Activated naive CD8-positive, alpha-beta T cell (primary cell): ENCODE data around the gene HIVEP1.

Experiments
- H3K27ac Mint-ChIP-seq: one replicate; pipeline ENCODE4 v1.8.0; 2021; ENCODE audit warnings: mixed read lengths
- H3K27me3 Mint-ChIP-seq: one replicate; pipeline ENCODE4 v1.8.0; 2021; ENCODE audit warnings: mixed read lengths
- H3K36me3 Mint-ChIP-seq: one replicate; pipeline ENCODE4 v1.8.0; 2021; ENCODE audit warnings: mixed read lengths
- H3K4me1 Mint-ChIP-seq: one replicate; pipeline ENCODE4 v1.8.0; 2021; ENCODE audit warnings: low read depth, mixed read lengths
- H3K4me3 Mint-ChIP-seq: one replicate; pipeline ENCODE4 v1.8.0; 2021; ENCODE audit warnings: mild to moderate bottlenecking, mixed read lengths
- H3K9me3 Mint-ChIP-seq: one replicate; pipeline ENCODE4 v1.8.0; 2021; ENCODE audit warnings: low read depth, mixed read lengths

Gene HIVEP1

GRCh38 chr6:12039540-12040459 lies 27.7 kb downstream of the HIVEP1 start:
- Mint-ChIP-seq H3K9me3 (no peaks in the 10 kb centered on the region), H3K27me3 (no peaks in the 10 kb centered on the region), H3K36me3 (peaks cover 9% of the 10 kb centered on the region), H3K27ac (peak overlapping the region; percentile 28), H3K4me1 (peaks cover 69% of the 10 kb centered on the region), H3K4me3 (no peak overlapping the region)

GRCh38 chr6:12047304-12047703 lies 35.2 kb downstream of the HIVEP1 start:
- Mint-ChIP-seq H3K36me3 (peaks cover 6% of the 10 kb centered on the region), H3K27ac (peak overlapping the region; percentile 93), H3K4me1 (peaks cover 77% of the 10 kb centered on the region), H3K9me3 (no peaks in the 10 kb centered on the region), H3K27me3 (no peaks in the 10 kb centered on the region), H3K4me3 (no peak overlapping the region)

- Mint-ChIP-seq H3K27ac (peak overlapping the region; percentile 93), H3K27me3 (no peaks in the 10 kb centered on the region), H3K36me3 (peaks cover 6% of the 10 kb centered on the region), H3K4me3 (no peak overlapping the region), H3K4me1 (peaks cover 80% of the 10 kb centered on the region), H3K9me3 (no peaks in the 10 kb centered on the region)
Measured at GRCh38 chr6:12047792-12048432, 35.8 kb downstream of the HIVEP1 start.

- Mint-ChIP-seq H3K27me3 (no peaks in the 10 kb centered on the region), H3K4me3 (peak overlapping the region; percentile 54), H3K36me3 (peaks cover 5% of the 10 kb centered on the region), H3K4me1 (peaks cover 84% of the 10 kb centered on the region), H3K9me3 (no peaks in the 10 kb centered on the region), H3K27ac (peak overlapping the region; percentile 93)
Measured at GRCh38 chr6:12048609-12049008, 36.5 kb downstream of the HIVEP1 start.

GRCh38 chr6:12049165-12049564 lies 37.1 kb downstream of the HIVEP1 start:
- Mint-ChIP-seq H3K36me3 (peaks cover 3% of the 10 kb centered on the region), H3K4me3 (peak overlapping the region; percentile 54), H3K27ac (peak overlapping the region; percentile 93), H3K27me3 (no peaks in the 10 kb centered on the region), H3K9me3 (no peaks in the 10 kb centered on the region), H3K4me1 (peaks cover 84% of the 10 kb centered on the region)

- Mint-ChIP-seq H3K9me3 (no peaks in the 10 kb centered on the region), H3K27ac (peak overlapping the region; percentile 96), H3K4me1 (peaks cover 76% of the 10 kb centered on the region), H3K36me3 (peaks cover 3% of the 10 kb centered on the region), H3K27me3 (no peaks in the 10 kb centered on the region), H3K4me3 (peak overlapping the region; percentile 80)
Measured at GRCh38 chr6:12051861-12052368, 39.8 kb downstream of the HIVEP1 start.

- no peak overlapping the region for H3K4me3 Mint-ChIP-seq
- no peaks in the 10 kb centered on the region for H3K9me3 Mint-ChIP-seq
- H3K27ac Mint-ChIP-seq = no peak overlapping the region
- peaks cover 64% of the 10 kb centered on the region for H3K4me1 Mint-ChIP-seq
- peaks cover 4% of the 10 kb centered on the region for H3K36me3 Mint-ChIP-seq
- no peaks in the 10 kb centered on the region for H3K27me3 Mint-ChIP-seq
Measured at GRCh38 chr6:12058172-12058961, 46.3 kb downstream of the HIVEP1 start.

GRCh38 chr6:12060780-12061609 lies 48.9 kb downstream of the HIVEP1 start:
- no peaks in the 10 kb centered on the region for H3K27me3 Mint-ChIP-seq
- peaks cover 79% of the 10 kb centered on the region for H3K4me1 Mint-ChIP-seq
- H3K27ac Mint-ChIP-seq = peak overlapping the region; percentile 79
- no peaks in the 10 kb centered on the region for H3K9me3 Mint-ChIP-seq
- peaks cover 10% of the 10 kb centered on the region for H3K36me3 Mint-ChIP-seq
- peak overlapping the region; percentile 85 for H3K4me3 Mint-ChIP-seq

- Mint-ChIP-seq H3K4me1 (peaks cover 77% of the 10 kb centered on the region), H3K9me3 (no peaks in the 10 kb centered on the region), H3K36me3 (peaks cover 10% of the 10 kb centered on the region), H3K27ac (no peak overlapping the region), H3K27me3 (no peaks in the 10 kb centered on the region), H3K4me3 (no peak overlapping the region)
Measured at GRCh38 chr6:12062605-12063004, 50.5 kb downstream of the HIVEP1 start.

- Mint-ChIP-seq H3K4me1 (peaks cover 70% of the 10 kb centered on the region), H3K9me3 (no peaks in the 10 kb centered on the region), H3K36me3 (peaks cover 10% of the 10 kb centered on the region), H3K4me3 (no peak overlapping the region), H3K27ac (peak overlapping the region; percentile 25), H3K27me3 (no peaks in the 10 kb centered on the region)
Measured at GRCh38 chr6:12064131-12064530, 52.0 kb downstream of the HIVEP1 start.

GRCh38 chr6:12064538-12065071 lies 52.5 kb downstream of the HIVEP1 start:
- Mint-ChIP-seq H3K4me1 (peaks cover 68% of the 10 kb centered on the region), H3K27me3 (no peaks in the 10 kb centered on the region), H3K27ac (peak overlapping the region; percentile 6), H3K9me3 (no peaks in the 10 kb centered on the region), H3K36me3 (peaks cover 7% of the 10 kb centered on the region), H3K4me3 (no peak overlapping the region)

- Mint-ChIP-seq H3K4me1 (peaks cover 65% of the 10 kb centered on the region), H3K9me3 (no peaks in the 10 kb centered on the region), H3K36me3 (peaks cover 7% of the 10 kb centered on the region), H3K27me3 (no peaks in the 10 kb centered on the region), H3K27ac (peak overlapping the region; percentile 5), H3K4me3 (no peak overlapping the region)
Measured at GRCh38 chr6:12065321-12066140, 53.4 kb downstream of the HIVEP1 start.

GRCh38 chr6:12066297-12066696 lies 54.2 kb downstream of the HIVEP1 start:
- Mint-ChIP-seq H3K4me1 (peaks cover 65% of the 10 kb centered on the region), H3K27me3 (no peaks in the 10 kb centered on the region), H3K4me3 (no peak overlapping the region), H3K36me3 (peaks cover 7% of the 10 kb centered on the region), H3K27ac (no peak overlapping the region), H3K9me3 (no peaks in the 10 kb centered on the region)
